ENCODE data around the gene STEEP1.

DNA sequence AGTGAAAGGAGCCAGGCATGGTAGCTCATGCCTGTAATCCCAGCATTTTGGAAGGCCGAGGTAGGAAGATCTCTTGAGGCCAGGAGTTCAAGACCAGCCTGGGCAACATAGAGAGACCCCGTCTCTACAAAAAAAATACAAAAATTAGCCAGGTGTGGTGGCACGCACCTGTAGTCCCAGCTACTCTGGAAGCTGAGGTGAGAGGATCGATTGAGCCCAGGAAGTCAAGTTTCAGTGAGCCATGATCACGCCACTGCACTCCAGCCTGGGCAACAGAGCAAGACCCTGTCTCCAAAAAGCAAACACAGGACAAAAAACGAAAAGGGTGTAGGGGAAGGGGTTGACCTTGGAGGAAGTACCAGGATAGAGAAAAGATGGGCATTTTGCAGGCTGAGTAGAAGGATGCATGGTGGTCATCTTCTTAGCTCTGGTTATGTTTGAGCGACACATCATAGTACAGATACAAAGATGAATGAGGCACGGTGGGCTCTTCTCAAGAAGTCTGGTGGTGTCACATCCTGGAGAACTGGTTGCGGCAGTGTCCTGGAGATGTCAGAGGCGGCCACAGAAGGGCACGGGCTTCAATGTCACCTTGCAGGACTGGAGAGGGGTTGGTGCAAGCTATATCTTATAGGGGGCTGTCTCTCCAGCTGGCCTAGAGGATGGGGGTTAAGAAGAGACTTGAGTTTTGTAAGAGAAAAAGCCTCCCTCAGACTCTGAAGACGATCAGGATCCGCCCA, 65.0 kb downstream of the STEEP1 start:
- TF ChIP-seq, protein P1, sequence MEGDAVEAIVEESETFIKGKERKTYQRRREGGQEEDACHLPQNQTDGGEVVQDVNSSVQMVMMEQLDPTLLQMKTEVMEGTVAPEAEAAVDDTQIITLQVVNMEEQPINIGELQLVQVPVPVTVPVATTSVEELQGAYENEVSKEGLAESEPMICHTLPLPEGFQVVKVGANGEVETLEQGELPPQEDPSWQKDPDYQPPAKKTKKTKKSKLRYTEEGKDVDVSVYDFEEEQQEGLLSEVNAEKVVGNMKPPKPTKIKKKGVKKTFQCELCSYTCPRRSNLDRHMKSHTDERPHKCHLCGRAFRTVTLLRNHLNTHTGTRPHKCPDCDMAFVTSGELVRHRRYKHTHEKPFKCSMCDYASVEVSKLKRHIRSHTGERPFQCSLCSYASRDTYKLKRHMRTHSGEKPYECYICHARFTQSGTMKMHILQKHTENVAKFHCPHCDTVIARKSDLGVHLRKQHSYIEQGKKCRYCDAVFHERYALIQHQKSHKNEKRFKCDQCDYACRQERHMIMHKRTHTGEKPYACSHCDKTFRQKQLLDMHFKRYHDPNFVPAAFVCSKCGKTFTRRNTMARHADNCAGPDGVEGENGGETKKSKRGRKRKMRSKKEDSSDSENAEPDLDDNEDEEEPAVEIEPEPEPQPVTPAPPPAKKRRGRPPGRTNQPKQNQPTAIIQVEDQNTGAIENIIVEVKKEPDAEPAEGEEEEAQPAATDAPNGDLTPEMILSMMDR (IDR thresholded peaks at IDR 0.05 in 2 of 3, conservative IDR thresholded peaks at IDR 0.05 in 1 of 3; ENCODE audit: borderline replicate concordance in 1 of 3, insufficient read depth in 1 of 3, low read depth in 2 of 3, low read length in 2 of 3): no peak
- TF ChIP-seq RAD21 (IDR thresholded peaks at IDR 0.05; ENCODE audit: low read depth): no peak
- TF ChIP-seq, protein P2, sequence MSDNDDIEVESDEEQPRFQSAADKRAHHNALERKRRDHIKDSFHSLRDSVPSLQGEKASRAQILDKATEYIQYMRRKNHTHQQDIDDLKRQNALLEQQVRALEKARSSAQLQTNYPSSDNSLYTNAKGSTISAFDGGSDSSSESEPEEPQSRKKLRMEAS (IDR thresholded peaks at IDR 0.05): no peak
- TF ChIP-seq POLR2AphosphoS5 (IDR thresholded peaks at IDR 0.05; ENCODE audit: low read depth, low read length): no peak
- TF ChIP-seq JUND (IDR thresholded peaks at IDR 0.05): no peak
- TF ChIP-seq EZH2 (IDR thresholded peaks at IDR 0.05): no peak
- TF ChIP-seq, protein P3, sequence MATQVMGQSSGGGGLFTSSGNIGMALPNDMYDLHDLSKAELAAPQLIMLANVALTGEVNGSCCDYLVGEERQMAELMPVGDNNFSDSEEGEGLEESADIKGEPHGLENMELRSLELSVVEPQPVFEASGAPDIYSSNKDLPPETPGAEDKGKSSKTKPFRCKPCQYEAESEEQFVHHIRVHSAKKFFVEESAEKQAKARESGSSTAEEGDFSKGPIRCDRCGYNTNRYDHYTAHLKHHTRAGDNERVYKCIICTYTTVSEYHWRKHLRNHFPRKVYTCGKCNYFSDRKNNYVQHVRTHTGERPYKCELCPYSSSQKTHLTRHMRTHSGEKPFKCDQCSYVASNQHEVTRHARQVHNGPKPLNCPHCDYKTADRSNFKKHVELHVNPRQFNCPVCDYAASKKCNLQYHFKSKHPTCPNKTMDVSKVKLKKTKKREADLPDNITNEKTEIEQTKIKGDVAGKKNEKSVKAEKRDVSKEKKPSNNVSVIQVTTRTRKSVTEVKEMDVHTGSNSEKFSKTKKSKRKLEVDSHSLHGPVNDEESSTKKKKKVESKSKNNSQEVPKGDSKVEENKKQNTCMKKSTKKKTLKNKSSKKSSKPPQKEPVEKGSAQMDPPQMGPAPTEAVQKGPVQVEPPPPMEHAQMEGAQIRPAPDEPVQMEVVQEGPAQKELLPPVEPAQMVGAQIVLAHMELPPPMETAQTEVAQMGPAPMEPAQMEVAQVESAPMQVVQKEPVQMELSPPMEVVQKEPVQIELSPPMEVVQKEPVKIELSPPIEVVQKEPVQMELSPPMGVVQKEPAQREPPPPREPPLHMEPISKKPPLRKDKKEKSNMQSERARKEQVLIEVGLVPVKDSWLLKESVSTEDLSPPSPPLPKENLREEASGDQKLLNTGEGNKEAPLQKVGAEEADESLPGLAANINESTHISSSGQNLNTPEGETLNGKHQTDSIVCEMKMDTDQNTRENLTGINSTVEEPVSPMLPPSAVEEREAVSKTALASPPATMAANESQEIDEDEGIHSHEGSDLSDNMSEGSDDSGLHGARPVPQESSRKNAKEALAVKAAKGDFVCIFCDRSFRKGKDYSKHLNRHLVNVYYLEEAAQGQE (IDR thresholded peaks at IDR 0.05; ENCODE audit: low read depth): no peak
